IPS DF 19.7 (cell line): ENCODE measurements around the gene ELMO1.

Experiments
- DNase-seq: peaks from one replicate; pipeline ENCODE4 v3.0.0-alpha.2; 2013; ENCODE audit warnings: low read depth, low spot score

Gene ELMO1

DNA sequence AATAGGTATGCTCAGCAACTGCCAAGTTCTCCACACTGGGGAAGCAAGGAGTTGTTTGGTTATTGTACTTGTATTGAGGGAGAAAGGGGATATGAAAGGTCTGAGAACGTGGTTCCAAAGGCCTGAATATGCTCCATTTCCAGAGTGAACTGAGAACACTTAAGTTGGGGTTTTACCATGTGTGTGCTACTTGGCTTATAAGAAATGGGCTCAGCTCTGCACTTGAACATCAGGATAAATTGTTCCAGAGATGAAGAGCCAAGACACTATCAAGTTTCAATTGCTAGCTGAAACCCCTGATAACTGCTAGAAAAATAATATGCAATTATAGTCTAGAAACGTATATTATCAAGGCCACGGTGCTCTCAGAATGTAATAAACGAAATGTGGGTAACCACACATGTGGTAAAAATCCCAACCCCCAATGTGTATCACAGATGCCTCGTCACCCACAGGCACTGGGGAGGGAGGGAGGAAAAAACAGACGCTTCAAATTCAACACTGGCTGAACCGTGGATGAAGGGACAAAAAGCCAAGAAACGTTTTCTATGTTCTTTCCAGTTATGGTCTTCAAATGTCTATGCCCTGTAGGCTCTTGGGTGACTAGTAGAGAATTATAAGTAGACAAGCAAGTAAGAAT, 16.3 kb downstream of the ELMO1 start:
- DNase-seq, result no peak

- no peak for DNase-seq
These were observed 17.3 kb downstream of the ELMO1 start for GRCh38 chr7:37431413-37431812.

DNA sequence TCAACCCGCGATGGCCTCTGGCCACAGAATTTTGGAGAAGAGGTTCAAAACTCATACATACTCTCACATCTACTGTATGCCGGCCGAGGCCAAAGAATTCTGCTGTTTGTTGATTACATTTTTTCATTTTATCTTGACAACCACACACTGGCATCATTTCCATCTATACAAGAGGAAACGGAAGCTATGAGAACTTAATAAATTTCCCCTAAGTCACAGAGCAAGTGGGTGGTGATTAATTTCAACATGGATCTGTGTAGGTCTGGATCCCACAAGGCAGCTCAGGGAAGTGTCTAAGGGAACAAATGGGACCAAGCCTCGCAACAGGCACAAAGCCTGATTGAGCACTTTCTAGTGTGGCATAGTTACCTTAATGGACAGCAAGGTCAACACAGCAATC, 18.0 kb downstream of the ELMO1 start:
- DNase-seq, result no peak

DNA sequence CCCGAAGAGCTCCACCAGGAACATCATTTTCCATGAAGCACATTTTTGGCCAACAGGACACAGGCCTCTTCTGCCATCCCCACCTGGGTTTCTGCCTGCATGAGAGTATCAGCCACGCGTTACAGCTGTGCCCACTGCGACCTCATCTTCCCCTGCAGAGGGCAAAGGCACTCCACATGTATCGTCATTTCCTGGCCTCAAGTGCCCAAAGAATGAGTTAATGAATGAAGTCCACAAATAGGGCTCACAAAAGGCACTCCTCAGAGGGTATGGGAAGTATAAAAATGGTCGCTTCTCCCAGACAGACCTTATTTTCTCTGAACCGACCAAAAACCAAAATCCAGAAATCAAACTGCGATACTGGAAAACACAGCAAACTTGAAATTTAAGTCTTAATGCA, 18.5 kb downstream of the ELMO1 start:
- no peak for DNase-seq

DNA sequence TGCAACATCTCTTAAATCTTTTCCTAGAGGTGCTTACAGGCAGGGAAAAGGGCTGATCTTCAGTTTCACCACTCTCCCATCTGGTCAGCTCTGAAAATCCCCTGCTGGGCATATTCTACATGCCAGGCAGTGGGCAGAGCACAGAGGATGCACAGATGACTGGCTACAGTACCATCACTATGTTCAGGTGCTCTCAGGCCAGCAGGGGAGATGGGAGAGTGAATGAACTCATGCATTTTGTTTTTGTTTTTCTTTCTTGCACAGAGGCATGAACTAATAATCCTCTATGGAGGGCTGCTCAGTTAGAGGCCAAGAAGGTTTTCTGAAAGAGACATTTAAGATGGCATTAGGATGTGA, 19.3 kb downstream of the ELMO1 start:
- no peak for DNase-seq

DNA sequence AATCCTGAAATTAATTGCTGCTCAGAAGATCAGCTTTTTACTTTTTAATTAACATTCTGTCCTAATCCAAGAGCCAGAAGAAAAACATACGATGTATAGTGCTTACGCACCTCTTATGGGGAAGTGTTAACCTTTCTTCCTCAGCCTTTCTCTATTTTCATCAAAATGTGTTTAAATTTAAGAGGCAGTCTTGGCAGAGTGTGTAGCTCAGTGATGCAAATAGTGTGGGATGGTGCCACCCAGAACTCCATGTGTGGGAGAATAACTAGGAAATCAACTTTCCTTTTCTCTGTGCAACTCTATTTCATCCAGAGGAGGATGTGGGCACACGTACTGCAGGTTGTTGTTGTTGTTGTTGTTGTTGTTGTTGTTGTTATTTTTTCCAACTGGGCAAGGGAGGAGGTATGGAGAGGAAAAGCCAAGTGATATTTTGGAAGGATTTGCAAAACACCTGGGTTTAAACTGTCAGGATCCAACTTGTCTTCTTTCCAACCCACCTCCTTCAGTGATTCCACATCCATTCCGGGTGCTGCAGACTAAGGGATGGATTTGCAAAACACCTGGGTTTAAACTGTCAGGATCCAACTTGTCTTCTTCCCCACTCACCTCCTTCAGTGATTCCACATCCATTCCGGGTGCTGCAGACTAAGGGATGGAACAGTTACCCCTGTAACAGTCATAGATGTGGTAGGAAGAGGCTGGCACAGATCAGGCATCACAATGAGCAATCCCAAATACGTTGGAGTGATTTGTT, 19.8 kb downstream of the ELMO1 start:
- DNase-seq, result no peak

- DNase-seq, result no peak
These were observed 21.3 kb downstream of the ELMO1 start for GRCh38 chr7:37427276-37427940.

DNA sequence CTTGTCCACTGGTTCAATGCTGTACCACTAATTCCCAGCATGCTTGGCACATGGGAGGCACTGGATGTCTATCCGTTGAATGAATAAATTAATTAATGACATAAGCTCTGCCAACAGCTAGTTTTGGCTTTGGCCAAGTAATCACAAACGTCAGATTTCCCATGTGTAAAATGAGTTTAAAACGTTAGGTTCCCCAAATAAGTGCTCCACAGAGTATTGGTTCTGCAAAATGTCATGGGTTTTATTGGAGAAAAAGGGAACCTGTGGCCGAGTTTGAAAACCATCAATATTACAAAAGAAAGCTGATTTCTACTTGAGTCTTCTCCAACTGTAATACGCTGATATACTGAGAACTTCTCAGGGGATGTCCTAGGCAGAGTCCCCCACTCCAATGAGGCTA, 23.2 kb downstream of the ELMO1 start:
- no peak for DNase-seq

DNA sequence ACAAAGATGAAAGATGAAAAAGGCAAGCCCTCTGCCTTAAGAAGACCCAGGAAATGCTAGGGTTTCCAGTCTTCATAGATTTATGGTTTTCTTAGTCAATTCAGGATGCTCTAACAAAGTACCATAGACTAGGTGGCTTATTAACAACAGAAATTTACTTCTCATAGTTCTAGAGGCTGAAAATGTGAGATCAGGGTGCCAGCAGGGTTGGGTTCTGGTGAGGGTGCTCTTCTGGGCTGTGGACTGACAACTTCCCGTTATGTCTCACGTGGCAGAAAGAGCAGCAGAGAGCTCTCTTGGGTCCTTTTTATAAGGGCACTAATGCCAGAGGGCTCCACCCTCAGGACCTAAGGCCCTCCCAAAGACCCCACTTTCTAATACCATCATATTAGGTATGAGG, 23.7 kb downstream of the ELMO1 start:
- no peak for DNase-seq

DNA sequence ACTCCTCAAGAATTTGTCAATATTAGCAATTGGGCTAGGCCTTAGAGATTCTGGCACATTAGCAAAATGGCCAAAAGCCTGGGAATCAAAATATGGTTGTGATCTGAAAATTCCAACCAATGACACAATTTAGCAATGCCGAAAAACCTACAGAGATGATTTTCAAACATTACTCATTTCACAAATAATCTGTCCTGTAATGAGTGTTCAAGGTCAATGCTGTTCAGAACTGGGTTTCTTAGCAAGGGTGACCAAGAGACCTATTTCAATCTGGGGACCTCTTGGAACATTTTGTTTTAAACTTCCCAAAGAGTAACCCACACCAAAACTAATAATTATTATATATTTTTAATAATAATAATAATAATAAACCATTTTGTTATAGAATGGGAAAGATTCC, 24.1 kb downstream of the ELMO1 start:
- no peak for DNase-seq

DNA sequence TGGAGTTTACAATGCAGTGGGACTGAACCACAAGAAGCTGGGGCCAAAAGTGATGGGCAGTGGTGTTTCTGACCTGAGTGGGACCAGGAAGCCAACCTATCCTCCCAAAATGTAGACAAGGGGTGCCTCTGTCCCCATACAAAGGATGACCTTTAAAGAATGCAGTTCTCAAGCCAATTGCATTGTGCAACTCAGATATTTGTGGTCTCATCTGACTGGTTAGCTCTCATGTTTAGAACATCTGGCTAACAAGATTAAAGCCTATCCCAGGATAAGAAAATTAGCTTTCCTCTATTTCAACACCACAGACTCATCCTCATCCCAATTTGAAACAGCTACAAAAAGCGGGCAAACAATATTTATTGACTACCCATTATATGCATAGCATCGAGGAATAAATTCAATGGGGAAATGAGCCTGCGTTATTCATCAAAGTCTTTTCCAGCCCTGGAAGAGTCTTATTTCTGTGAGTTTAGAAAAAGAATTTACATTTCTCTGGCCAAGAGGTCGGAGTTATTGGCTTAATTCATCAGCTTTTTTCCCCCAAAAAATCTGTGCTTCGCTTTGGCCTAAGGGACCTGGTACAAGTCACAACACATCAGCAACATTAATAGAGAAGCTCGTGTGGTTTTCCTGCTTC, 26.7 kb downstream of the ELMO1 start:
- DNase-seq, result no peak

DNA sequence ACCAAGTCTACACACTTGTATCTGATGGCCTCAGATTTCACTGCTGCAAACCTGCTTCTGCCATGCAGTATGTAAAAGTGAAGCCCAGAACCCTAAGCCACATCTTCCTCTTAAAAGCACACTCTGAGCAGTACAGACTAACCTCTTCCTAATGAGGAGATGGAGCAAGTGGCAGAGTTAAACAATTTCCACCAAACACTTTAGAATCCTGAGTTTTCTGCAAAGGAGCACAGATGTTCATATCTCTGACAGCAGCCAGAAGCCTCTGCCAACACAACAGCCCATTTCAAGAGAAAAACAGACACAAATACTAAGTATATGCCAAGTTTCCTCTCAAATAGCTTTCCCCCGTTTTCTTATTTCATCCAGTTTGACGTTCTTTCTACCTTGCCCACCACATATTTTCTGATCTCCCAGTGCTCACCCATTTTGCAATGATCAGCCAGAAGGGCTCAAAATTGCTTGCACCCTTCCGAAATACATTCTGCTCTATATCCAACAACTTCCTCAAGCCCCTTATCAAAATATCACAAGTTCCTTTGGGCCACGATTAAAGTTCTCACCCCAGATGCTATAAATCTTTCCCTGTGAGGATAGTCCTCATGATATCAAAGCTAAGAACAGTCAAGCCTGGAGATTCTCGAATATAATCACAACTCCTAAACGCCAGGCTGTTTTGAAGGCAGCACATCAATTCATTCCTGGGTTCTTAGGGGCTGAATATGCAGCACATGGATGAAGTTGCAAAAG, 27.5 kb downstream of the ELMO1 start:
- no peak for DNase-seq

DNA sequence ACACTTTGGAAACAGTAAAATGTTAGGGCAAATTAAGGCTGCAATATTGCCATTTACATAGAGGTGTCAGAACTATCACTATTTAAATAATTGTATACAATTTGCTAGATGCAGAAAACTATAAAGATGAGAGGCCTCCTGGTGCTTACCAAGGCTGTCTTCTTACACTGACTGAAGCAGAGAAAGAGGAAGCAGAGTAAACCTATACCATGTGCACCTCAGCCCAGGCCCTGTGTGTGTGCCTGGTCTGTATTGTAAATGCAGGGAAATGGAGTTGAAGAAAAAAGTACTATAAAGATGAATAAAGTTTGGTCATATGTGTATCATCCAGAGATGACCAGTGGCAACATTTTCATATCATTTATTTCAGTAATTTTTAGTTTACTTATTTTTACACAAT, 29.2 kb downstream of the ELMO1 start:
- no peak for DNase-seq

DNA sequence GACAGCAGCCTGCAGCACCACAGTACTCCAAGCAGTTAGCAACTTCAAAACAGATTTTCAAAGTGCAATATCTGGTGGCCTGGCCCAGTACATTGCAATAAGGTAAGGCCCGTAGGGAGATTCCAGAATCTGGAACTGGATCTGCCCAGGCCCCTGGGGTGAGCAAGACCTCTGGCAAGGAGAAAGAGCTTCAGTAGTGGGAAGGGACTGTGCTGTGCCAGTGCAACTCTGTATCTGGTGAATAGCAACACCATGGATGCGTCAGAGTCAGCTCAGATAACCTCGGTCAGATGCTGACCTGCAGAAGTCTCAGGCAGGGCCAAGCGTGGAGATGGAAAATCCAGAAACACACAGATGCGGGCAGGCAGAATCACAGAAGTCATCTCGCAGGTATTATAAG, 30.3 kb downstream of the ELMO1 start:
- no peak for DNase-seq

GRCh38 chr7:37417107-37417474, 31.6 kb downstream of the ELMO1 start:
- no peak for DNase-seq

- DNase-seq, result no peak
These were observed 32.1 kb downstream of the ELMO1 start for GRCh38 chr7:37416378-37417106.

DNA sequence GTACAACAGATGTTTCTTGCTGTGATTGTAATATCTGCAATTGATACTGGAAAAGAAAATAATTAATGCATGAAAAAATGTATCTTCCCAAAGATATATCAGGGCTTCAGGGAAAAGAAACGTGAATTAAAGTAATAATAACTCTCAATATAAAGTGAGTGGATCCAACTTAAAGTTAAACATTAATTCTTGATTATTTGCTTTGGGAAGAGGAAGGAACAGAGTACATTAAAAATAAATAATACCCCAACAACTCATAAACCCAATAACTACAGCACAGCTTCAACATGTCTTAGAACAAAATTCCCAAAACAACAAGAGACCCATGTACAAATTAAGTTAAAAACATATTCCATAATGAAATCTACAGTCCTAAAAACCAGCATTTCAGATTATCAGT, 33.0 kb downstream of the ELMO1 start:
- no peak for DNase-seq

- no peak for DNase-seq
These were observed 34.2 kb downstream of the ELMO1 start for GRCh38 chr7:37414352-37414983.

DNA sequence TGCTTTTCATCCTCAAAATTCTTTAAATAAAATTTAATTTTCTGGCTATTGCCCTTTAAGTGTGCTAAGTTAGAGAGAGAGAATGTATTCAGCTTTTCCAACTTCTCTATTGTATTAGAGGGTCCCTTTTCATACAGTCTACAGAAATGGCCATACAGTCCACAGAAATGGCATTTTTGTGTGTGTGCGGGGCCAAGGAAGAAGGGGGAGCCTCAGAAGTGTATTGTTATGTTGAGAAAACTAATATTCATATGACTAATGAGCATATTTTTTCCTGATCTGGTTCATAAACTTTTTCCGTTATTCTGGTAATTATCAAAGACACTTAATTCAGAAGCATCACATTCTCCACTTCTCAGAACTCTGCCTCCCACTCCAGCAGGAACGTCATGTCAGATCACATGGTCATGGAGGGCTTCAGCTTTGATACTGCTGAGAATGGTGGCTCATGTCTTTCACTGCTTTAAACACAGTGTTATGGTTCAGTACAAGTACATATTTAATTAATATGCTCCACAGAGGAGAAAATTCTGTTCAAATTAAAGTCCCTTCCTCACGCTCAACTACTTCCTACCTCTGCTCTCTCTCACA, 37.1 kb downstream of the ELMO1 start:
- DNase-seq, result no peak
